ENCODE results near the gene TCF7L1. TPM values are rescaled to one million over a fixed set of nuclear protein-coding genes. Genes with fewer than 3 reads are reported as not detected.

The TCF7L1 gene
- total RNA-seq, 6 experiments from 2014 or later: 1.2 to 8.8 (median 3.7) TPM

DNA sequence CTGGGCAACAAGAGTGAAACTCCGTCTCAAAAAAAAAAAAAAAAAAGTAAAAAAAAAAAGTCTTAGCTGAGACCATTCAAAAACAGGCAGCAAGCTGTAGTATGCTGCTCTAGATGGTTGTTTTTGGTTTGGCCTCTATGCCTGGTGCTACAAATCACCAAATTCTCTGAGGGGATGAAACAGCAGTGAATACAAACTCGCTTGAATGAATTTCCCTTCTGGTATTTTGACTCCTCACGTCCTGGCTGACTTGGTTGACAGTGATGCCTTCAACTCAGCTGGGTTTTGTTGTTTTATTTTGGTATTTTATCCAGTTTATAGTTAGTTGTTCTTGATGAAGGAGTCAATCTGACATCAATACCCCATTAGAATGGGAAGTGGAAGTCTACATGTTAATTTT, 3.3 kb upstream of the TCF7L1 start:
- no peak overlapping the region for H3K27ac ChIP-seq
- H3K4me3 ChIP-seq: no peak overlapping the region
- H3K36me3 ChIP-seq: no peaks in the 10 kb centered on the region
- 72% methylated on average over 3 of the region's 3 CpGs for WGBS (ENCODE audit: insufficient coverage, low coverage, low lambda C conversion rate, missing lambda C conversion rate)
- H3K4me1 ChIP-seq: peaks cover 0 to 6% (median 2%) of the 10 kb centered on the region in 4 donors
- no peaks in the 10 kb centered on the region for H3K27me3 ChIP-seq
- no peak for DNase-seq
- TF ChIP-seq, protein P1, sequence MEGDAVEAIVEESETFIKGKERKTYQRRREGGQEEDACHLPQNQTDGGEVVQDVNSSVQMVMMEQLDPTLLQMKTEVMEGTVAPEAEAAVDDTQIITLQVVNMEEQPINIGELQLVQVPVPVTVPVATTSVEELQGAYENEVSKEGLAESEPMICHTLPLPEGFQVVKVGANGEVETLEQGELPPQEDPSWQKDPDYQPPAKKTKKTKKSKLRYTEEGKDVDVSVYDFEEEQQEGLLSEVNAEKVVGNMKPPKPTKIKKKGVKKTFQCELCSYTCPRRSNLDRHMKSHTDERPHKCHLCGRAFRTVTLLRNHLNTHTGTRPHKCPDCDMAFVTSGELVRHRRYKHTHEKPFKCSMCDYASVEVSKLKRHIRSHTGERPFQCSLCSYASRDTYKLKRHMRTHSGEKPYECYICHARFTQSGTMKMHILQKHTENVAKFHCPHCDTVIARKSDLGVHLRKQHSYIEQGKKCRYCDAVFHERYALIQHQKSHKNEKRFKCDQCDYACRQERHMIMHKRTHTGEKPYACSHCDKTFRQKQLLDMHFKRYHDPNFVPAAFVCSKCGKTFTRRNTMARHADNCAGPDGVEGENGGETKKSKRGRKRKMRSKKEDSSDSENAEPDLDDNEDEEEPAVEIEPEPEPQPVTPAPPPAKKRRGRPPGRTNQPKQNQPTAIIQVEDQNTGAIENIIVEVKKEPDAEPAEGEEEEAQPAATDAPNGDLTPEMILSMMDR (IDR thresholded peaks at IDR 0.05): no peak
- TF ChIP-seq POLR2A (IDR thresholded peaks at IDR 0.05): no peak
- no peak for ATAC-seq
- intact Hi-C loops (cut with DNase I): loop anchor here (10.0 kb wide), 1 partner anchor 155 kb away; no protein-coding TSS in a partner anchor
- H3K9me3 ChIP-seq: no peaks in the 10 kb centered on the region

DNA sequence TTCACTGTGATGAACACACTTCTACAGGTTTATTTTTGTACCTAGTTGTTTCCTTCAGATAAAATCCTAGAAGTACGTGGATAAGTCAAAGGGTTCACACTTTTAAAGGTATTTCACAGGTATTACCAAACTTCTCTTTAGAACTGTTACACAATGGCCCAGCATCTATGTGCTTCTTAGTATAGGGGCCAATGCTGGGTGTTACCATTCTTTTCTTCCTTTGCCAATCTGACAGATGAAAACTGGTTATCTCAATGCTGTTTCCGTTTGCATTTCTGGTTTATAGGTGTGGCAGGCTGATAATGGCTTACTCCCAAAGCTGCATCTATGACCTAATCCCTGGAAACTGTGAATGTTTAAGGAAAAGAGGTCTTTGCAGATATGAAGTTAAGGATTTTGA, 2.8 kb upstream of the TCF7L1 start:
- intact Hi-C loops (cut with DNase I): loop anchor here (10.0 kb wide), 1 partner anchor 154 kb away; no protein-coding TSS in a partner anchor
- 17% methylated on average over 2 of the region's 2 CpGs for WGBS (ENCODE audit: insufficient coverage, low coverage, low lambda C conversion rate, missing lambda C conversion rate)

DNA sequence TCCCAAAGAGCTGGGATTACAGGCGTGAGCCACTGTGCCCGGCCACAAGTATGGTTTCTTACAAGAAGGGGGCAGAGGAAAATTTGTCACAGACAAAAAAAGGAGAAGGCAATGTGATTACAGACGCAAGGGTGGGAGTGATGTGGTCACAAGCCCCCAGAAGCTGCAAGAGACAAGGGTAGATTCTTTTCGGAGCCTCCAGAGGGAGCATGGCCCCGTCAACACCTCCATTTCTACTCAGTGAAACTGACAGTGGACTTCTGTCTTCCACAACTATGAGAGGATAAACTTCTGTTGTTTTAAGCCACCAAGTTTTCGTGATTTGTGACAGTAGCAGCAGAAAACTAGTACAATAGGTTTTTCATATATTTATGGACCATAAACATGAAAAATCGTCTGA, 2.1 kb upstream of the TCF7L1 start:
- peaks cover 0 to 6% (median 3%) of the 10 kb centered on the region in 4 donors for H3K4me1 ChIP-seq
- no peak for TF ChIP-seq POLR2A (IDR thresholded peaks at IDR 0.05)
- TF ChIP-seq, protein P1 (IDR thresholded peaks at IDR 0.05): peak; percentile 40 to 55 (median 50)
- WGBS (ENCODE audit: insufficient coverage, low coverage, low lambda C conversion rate, missing lambda C conversion rate): 27% methylated on average over 7 of the region's 7 CpGs
- no peaks in the 10 kb centered on the region for H3K27me3 ChIP-seq
- H3K9me3 ChIP-seq: no peaks in the 10 kb centered on the region
- H3K36me3 ChIP-seq: no peaks in the 10 kb centered on the region
- intact Hi-C loops (cut with DNase I): loop anchor here (10.0 kb wide), 1 partner anchor 154 kb away; no protein-coding TSS in a partner anchor
- ATAC-seq: peak in 2 of 4 donors; percentile 14 to 15
- no peak for DNase-seq
- no peak overlapping the region for H3K4me3 ChIP-seq
- no peak overlapping the region for H3K27ac ChIP-seq

More for the DNA sequence above, 2.8 kb upstream of the TCF7L1 start:
- Histone ChIP-seq H3K27ac (no peak overlapping the region), H3K4me3 (no peak overlapping the region), H3K36me3 (no peaks in the 10 kb centered on the region), H3K9me3 (no peaks in the 10 kb centered on the region), H3K27me3 (no peaks in the 10 kb centered on the region), H3K4me1 (peaks cover 0 to 6% (median 2%) of the 10 kb centered on the region in 4 donors)
- no peak for TF ChIP-seq POLR2A (IDR thresholded peaks at IDR 0.05)
- TF ChIP-seq, protein P1 (IDR thresholded peaks at IDR 0.05): no peak
- DNase-seq (no peak), ATAC-seq (no peak)

DNA sequence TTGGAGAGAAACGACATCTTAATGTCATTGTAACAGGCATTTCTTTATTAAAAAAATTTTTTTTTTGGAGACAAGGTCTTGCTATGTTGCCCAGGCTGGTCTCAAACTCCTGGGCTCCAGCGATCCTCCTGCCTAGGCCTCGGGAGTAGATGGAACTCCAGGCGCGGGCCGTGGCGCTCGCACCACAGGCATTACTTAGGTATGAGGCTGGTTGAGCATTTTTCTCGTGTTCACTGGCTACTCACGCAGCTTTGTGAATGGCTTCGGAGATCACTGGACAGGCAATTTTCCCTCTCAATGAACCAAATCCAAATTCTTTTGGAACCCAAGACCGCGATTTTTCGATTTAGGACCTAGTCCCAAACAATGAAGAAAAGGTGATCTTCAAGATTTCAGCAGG, 795 bp upstream of the TCF7L1 start:
- H3K27me3 ChIP-seq: no peaks in the 10 kb centered on the region
- peaks cover 0 to 10% (median 3%) of the 10 kb centered on the region in 4 donors for H3K4me1 ChIP-seq
- intact Hi-C loops (cut with DNase I): loop anchor here (10.0 kb wide), 1 partner anchor 152 kb away; no protein-coding TSS in a partner anchor
- no peak for DNase-seq
- H3K36me3 ChIP-seq: no peaks in the 10 kb centered on the region
- ATAC-seq: no peak
- WGBS (ENCODE audit: insufficient coverage, low coverage, low lambda C conversion rate, missing lambda C conversion rate): 37% methylated on average over 14 of the region's 14 CpGs
- no peaks in the 10 kb centered on the region for H3K9me3 ChIP-seq
- H3K27ac ChIP-seq: peak overlapping the region in 1 of 3 donors; percentile 43
- TF ChIP-seq POLR2A (IDR thresholded peaks at IDR 0.05): no peak
- TF ChIP-seq, protein P1 (IDR thresholded peaks at IDR 0.05): no peak
- peak overlapping the region; percentile 58 to 65 (median 58) for H3K4me3 ChIP-seq

Data from right lobe of liver (tissue), 6 donors.